SK-N-SH (cell line): Measurements from ENCODE around the gene SLITRK3.

ENCODE experiments used
- CTCF ChIP-seq: fragments of 200-600 bp; sonication (generic); IDR thresholded peaks from 2 replicates; pipeline ENCODE4 v1.6.1; 2017; ENCODE audit warnings: antibody characterized with exemption, mild to moderate bottlenecking, moderate library complexity
- EZH2phosphoT487 ChIP-seq: fragments of 200-600 bp; sonication (generic); IDR thresholded peaks from 2 replicates; pipeline ENCODE4 v1.6.1; 2017; ENCODE audit warnings: low read depth, mixed run types, mild to moderate bottlenecking, antibody characterized with exemption, moderate library complexity, borderline replicate concordance
- FOXJ3 ChIP-seq: sonication (generic); formaldehyde crosslinking; IDR thresholded peaks from 2 replicates; pipeline ENCODE4 v1.5.1; 2020; ENCODE audit warnings: mild to moderate bottlenecking, missing genetic modification reagents
- GABPA ChIP-seq: IDR thresholded peaks from 2 replicates; pipeline ENCODE4 v1.4.0; 2012; ENCODE audit warnings: low read depth, mild to moderate bottlenecking
- MAX ChIP-seq: IDR thresholded peaks from 2 replicates; pipeline ENCODE4 v1.4.0; 2012; ENCODE audit warnings: low read depth
- RAD21 ChIP-seq: IDR thresholded peaks from 2 replicates; pipeline ENCODE4 v1.6.1; 2012; ENCODE audit warnings: mild to moderate bottlenecking, low read length
- RFX5 ChIP-seq: IDR thresholded peaks from 2 replicates; pipeline ENCODE4 v1.6.1; 2012; ENCODE audit warnings: mild to moderate bottlenecking, improper control_type of control experiment, low read length
- TAF1 ChIP-seq: IDR thresholded peaks from 2 replicates; pipeline ENCODE4 v1.6.1; 2012; ENCODE audit warnings: low read depth, mild to moderate bottlenecking, low read length, moderate library complexity, borderline replicate concordance
- TCF12 ChIP-seq: IDR thresholded peaks from 2 replicates; pipeline ENCODE4 v1.4.0; 2012
- TEAD4 ChIP-seq: IDR thresholded peaks from 2 replicates; pipeline ENCODE4 v1.4.0; 2012; ENCODE audit warnings: mild to moderate bottlenecking, borderline replicate concordance; ENCODE audit not compliant: insufficient read depth
- USF2 ChIP-seq: fragments of 150-350 bp; IDR thresholded peaks from 2 replicates; pipeline ENCODE4 v1.6.1; 2017; ENCODE audit warnings: antibody characterized with exemption, low read length, low read depth, borderline replicate concordance
- ZBTB33 ChIP-seq: IDR thresholded peaks from 2 replicates; pipeline ENCODE4 v1.4.0; 2012; ENCODE audit warnings: low read depth, borderline replicate concordance

- TF ChIP-seq CTCF, result no peak
- no peak for TF ChIP-seq EZH2phosphoT487
- no peak for TF ChIP-seq ZBTB33
- no peak for TF ChIP-seq FOXJ3 (CRISPR knock-in tag)
- no peak for TF ChIP-seq TAF1
- no peak for TF ChIP-seq TCF12
- no peak for TF ChIP-seq USF2
- TF ChIP-seq TEAD4, result no peak
- TF ChIP-seq RFX5, result no peak
- TF ChIP-seq MAX, result no peak
- TF ChIP-seq GABPA, result no peak
- no peak for TF ChIP-seq RAD21
Observed at GRCh38 chr3:165156757-165157420, 39.3 kb downstream of the SLITRK3 start.
